ENCODE results near the gene FABP6.

- TF ChIP-seq CTCF (IDR thresholded peaks at IDR 0.05) = no peak
- no peak for TF ChIP-seq POLR2A (IDR thresholded peaks at IDR 0.05)
These were observed 36.9 kb upstream of the FABP6 start for GRCh38 chr5:160192424-160192823.

Data from lower leg skin (tissue), 3 donors.